OCI-LY7 (cell line): ENCODE results near the gene EPS8L3. TPM values are rescaled to one million over a fixed set of nuclear protein-coding genes. Genes with fewer than 3 reads are reported as not detected.
"Not testable (repeated sequence)": the region's sequence is repeated elsewhere in the genome, so short reads cannot be mapped to it uniquely, and the experiment has no call there.

Source experiments
- BruUV-seq: library from RNA; stranded (reverse); fragments of 400-500 nt; replicated peaks from 2 replicates; lab custom pipeline; 2021; lab: Mats Ljungman, UMichigan
- CTCF ChIA-PET: fragments of 300-600 bp; sonication (Branson Sonifier 250); formaldehyde crosslinking; loops from one replicate; lab custom pipeline; 2022; ENCODE audit warnings: antibody characterized with exemption; ENCODE audit not compliant: unreplicated experiment; lab: Charles Lee
- POLR2A ChIA-PET: fragments of 300-600 bp; sonication (Branson Sonifier 250); formaldehyde crosslinking; loops from one replicate; lab custom pipeline; 2022; ENCODE audit warnings: antibody characterized with exemption; lab: Charles Lee
- DNase-seq: peaks from one replicate; pipeline ENCODE4 v3.0.0-alpha.2; 2015; ENCODE audit warnings: low spot score
- H2AFZ ChIP-seq: fragments of 200-600 bp; sonication (generic), shearing (Covaris generic); 2 replicates; pipeline ENCODE4 v1.6.1; 2014; ENCODE audit warnings: mild to moderate bottlenecking, antibody characterized with exemption, low read length, moderate library complexity
- H3K27ac ChIP-seq: fragments of 200-600 bp; sonication (generic); 2 replicates; pipeline ENCODE4 v1.5.1; 2014; ENCODE audit warnings: mixed run types, low read depth, mild to moderate bottlenecking, moderate library complexity, low read length, inconsistent platforms; ENCODE audit not compliant: poor library complexity, severe bottlenecking
- H3K36me3 ChIP-seq: fragments of 200-600 bp; sonication (generic); 2 replicates; pipeline ENCODE4 v1.6.1; 2014; ENCODE audit warnings: mild to moderate bottlenecking, antibody characterized with exemption, low read length, moderate library complexity, mixed read lengths; ENCODE audit not compliant: insufficient read depth
- H3K4me1 ChIP-seq: fragments of 200-600 bp; sonication (generic); 2 replicates; pipeline ENCODE4 v1.5.1; 2014; ENCODE audit warnings: mild to moderate bottlenecking, low read length; ENCODE audit not compliant: insufficient read depth, poor library complexity, severe bottlenecking
- H3K4me2 ChIP-seq: fragments of 200-600 bp; sonication (generic); 2 replicates; pipeline ENCODE4 v1.6.1; 2014; ENCODE audit warnings: mild to moderate bottlenecking, low read length
- H3K4me3 ChIP-seq: fragments of 200-600 bp; sonication (generic); 2 replicates; pipeline ENCODE4 v1.5.1; 2014; ENCODE audit warnings: mild to moderate bottlenecking, low read depth, low read length; ENCODE audit not compliant: poor library complexity, severe bottlenecking
- H3K79me2 ChIP-seq: fragments of 200-600 bp; sonication (generic); 2 replicates; pipeline ENCODE4 v1.6.1; 2016; ENCODE audit warnings: low read depth, mild to moderate bottlenecking, low read length, moderate library complexity, mixed read lengths; ENCODE audit not compliant: insufficient read depth
- H3K9me2 ChIP-seq: fragments of 200-600 bp; sonication (generic); 2 replicates; pipeline ENCODE4 v1.6.1; 2016; ENCODE audit warnings: mild to moderate bottlenecking, low read length, mixed read lengths; ENCODE audit not compliant: insufficient read depth
- H3K9me3 ChIP-seq: fragments of 200-600 bp; sonication (generic); 2 replicates; pipeline ENCODE4 v1.6.1; 2014; ENCODE audit warnings: mild to moderate bottlenecking, mixed run types, low read length, mixed read lengths
- H4K20me1 ChIP-seq: fragments of 200-600 bp; sonication (generic); 2 replicates; pipeline ENCODE4 v1.6.1; 2014; ENCODE audit warnings: mild to moderate bottlenecking, antibody characterized with exemption, low read length, moderate library complexity, mixed read lengths; ENCODE audit not compliant: insufficient read depth
- EZH2phosphoT487 ChIP-seq: fragments of 200-600 bp; sonication (generic); IDR thresholded peaks from 2 replicates; pipeline ENCODE4 v1.6.1; 2018; ENCODE audit warnings: low read depth, borderline replicate concordance, mild to moderate bottlenecking, mixed run types, antibody characterized with exemption, low read length, moderate library complexity, mixed read lengths
- intact Hi-C: fragments of 100-400 bp; cut with micrococcal nuclease; formaldehyde crosslinking; loops from one replicate; pipeline ENCODE4 v1.10.0; 2022; ENCODE audit not compliant: unreplicated experiment
- total RNA-seq, 2 experiments: library from RNA; depleted of rRNA in 1 of 2; stranded (reverse); fragments of >200 nt in 1 of 2; shearing (Covaris generic) in 1 of 2; gene quantifications; 2 replicates each; pipeline ENCODE4 v1.2.3, GENCODE V29; 2014 to 2022
- TF ChIP-seq, protein P1 (sequence below): fragments of 200-600 bp; sonication (generic); conservative IDR thresholded peaks from 2 replicates; pipeline ENCODE4 v1.5.1; 2014; ENCODE audit warnings: mild to moderate bottlenecking, antibody characterized with exemption, low read length, moderate library complexity, mixed read lengths

The EPS8L3 gene
- total RNA-seq, 2 experiments from 2014 or later, result not detected

DNA sequence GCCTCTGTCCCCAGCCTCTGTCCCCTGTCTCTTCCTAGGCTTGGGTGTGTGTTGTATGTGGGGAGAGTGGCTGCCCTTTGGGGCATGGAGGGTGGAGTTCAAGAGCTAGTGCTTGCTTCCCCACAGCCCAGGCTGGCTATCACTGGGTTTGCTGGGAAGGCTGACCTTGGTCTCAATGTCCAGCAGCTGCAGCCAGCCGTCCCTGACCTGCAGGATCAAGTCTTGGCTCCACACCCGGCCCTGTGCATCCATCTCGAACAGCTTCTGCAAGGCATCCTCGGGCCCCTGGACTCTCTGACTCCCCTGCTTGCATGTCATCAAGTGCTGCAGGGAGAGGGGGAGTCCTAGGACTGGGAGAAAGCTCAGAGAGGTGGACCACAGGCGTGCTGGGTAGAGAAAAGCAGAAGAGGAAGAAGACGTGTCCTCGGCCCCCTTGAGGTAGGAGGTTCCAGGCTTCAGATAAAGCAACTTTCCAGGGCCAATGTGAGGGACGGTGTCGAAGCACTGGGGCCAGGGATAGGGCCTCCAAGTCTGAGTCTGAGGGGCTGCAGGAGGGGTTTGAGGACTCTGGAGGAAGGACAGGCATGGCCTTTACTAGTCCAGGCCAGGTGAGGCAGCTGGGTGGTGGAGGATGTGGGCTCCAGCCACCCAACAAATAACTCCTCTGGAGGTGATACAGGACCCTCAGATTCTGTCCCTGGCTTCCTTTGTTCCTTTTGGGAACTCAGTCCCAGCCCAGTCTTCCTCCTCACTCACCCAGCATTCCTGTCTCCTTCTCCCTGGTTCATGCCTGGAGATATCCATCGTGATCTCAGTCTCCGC, 4.0 kb downstream of the EPS8L3 start:
- no peak overlapping the region for H2AFZ ChIP-seq
- intact Hi-C loops, result no loop called here
- no peak overlapping the region for H3K4me2 ChIP-seq
- no peaks in the 10 kb centered on the region for H4K20me1 ChIP-seq
- no peaks in the 10 kb centered on the region for H3K9me2 ChIP-seq
- H3K9me3 ChIP-seq, result no peaks in the 10 kb centered on the region
- DNase-seq, result no peak
- no peaks in the 10 kb centered on the region for H3K4me1 ChIP-seq
- H3K27ac ChIP-seq, result no peak overlapping the region
- H3K79me2 ChIP-seq, result no peaks in the 10 kb centered on the region
- H3K36me3 ChIP-seq, result no peaks in the 10 kb centered on the region
- BruUV-seq, result no TSS peak
- POLR2A ChIA-PET, result interaction anchor here (0.6 kb wide), 1 partner anchor 121 kb away, joined by 3 read pairs; no protein-coding TSS in a partner anchor
- TF ChIP-seq, protein P1, sequence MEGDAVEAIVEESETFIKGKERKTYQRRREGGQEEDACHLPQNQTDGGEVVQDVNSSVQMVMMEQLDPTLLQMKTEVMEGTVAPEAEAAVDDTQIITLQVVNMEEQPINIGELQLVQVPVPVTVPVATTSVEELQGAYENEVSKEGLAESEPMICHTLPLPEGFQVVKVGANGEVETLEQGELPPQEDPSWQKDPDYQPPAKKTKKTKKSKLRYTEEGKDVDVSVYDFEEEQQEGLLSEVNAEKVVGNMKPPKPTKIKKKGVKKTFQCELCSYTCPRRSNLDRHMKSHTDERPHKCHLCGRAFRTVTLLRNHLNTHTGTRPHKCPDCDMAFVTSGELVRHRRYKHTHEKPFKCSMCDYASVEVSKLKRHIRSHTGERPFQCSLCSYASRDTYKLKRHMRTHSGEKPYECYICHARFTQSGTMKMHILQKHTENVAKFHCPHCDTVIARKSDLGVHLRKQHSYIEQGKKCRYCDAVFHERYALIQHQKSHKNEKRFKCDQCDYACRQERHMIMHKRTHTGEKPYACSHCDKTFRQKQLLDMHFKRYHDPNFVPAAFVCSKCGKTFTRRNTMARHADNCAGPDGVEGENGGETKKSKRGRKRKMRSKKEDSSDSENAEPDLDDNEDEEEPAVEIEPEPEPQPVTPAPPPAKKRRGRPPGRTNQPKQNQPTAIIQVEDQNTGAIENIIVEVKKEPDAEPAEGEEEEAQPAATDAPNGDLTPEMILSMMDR, result no peak
- no peak for TF ChIP-seq EZH2phosphoT487
- H3K4me3 ChIP-seq, result no peak overlapping the region
- CTCF ChIA-PET, result interaction anchor here (1.6 kb wide), 1 partner anchor 15 kb away, joined by 4 read pairs; no protein-coding TSS in a partner anchor

DNA sequence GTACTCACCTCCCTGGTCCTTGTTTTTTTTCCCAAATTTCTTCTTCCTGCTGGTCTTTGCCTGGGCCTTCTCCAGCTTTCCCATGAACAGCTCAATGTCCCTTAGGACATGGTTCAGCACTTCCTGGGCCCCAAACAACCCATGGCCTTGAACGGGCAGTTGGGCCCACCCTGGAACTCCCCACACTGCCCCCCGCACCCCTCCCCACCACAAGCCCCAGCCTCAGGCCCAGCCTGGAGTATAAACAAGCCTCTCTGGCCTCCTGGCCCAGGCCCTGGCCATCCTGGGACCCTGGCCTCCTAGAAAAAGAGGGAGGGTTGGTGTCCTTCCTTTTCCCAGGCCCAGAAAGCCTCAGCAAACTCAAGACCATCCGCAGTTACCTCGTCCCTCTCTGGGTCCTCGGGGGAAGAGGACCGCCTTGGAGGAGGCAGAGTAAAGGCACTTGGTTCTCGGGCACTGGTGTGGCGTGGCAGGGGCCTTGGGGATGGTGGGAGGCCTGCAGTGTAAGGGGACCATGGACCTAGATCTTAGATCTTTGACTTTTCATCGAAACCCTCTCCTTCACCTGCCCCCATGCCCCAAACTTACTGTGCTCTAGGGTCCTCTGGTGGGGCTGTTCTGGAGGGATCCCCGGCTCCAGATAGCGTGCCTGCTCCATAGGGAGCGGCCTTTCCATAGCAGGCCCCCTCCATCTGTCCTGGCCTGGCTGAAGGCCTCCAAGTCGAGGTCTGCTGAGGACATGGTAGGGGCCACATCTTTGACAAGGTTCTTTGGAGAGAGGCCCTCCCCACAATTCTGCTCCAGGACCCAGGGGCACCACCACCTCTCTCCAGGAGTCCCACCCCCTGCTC, 5.6 kb downstream of the EPS8L3 start:
- Histone ChIP-seq H3K9me2 (no peaks in the 10 kb centered on the region), H3K4me3 (no peak overlapping the region), H3K4me2 (no peak overlapping the region), H2AFZ (no peak overlapping the region), H3K79me2 (no peaks in the 10 kb centered on the region), H3K27ac (no peak overlapping the region), H3K4me1 (no peaks in the 10 kb centered on the region), H4K20me1 (no peaks in the 10 kb centered on the region), H3K36me3 (no peaks in the 10 kb centered on the region), H3K9me3 (no peaks in the 10 kb centered on the region)
- DNase-seq, result no peak
- intact Hi-C loops, result no loop called here
- BruUV-seq, result no TSS peak
- ChIA-PET POLR2A (no interaction called here), CTCF (no interaction called here)
- TF ChIP-seq EZH2phosphoT487, result no peak

DNA sequence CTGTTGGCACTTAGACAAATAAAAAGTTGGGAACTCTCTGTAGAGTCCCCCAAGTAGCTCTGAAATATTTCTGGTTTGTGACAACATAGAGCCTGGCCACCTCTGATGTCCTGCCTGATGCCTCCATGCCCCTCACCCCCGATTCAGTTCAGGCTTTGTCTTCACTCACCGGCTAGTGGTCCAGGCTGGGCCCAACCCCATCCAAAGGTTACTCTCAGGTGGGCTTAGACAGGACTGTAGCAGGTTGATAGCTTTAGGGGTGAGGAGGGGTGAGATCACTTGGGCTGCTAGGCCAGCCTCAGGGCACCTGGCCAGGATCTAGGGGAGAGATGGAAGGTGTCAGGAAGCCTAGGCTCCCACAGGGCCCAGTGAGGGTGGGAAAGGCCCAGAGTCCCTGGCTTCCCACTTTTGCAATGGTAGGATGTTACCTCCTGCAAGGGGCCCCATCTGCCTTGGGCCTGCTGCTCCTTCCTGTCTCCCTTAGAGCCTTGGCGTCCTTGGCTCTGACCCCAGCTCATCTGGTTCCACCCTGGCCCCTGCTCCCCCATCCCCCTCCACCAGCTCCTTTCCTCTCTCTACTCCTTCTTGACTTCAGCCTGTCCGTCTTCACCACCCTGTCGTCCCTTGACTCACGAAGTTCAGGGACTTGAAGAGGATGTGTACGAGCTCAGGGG, 6.7 kb downstream of the EPS8L3 start:
- no peaks in the 10 kb centered on the region for H3K9me2 ChIP-seq
- H4K20me1 ChIP-seq, result no peaks in the 10 kb centered on the region
- no peaks in the 10 kb centered on the region for H3K79me2 ChIP-seq
- H2AFZ ChIP-seq, result no peak overlapping the region
- no peak overlapping the region for H3K4me2 ChIP-seq
- no TSS peak for BruUV-seq
- no peak for TF ChIP-seq EZH2phosphoT487
- TF ChIP-seq, protein P1, result no peak
- no peak for DNase-seq
- no peaks in the 10 kb centered on the region for H3K9me3 ChIP-seq
- no peak overlapping the region for H3K27ac ChIP-seq
- POLR2A ChIA-PET, result interaction anchor here (0.6 kb wide), 1 partner anchor 187 kb away, joined by 3 read pairs; no protein-coding TSS in a partner anchor
- H3K4me3 ChIP-seq, result no peak overlapping the region
- H3K36me3 ChIP-seq, result no peaks in the 10 kb centered on the region
- intact Hi-C loops, result no loop called here
- CTCF ChIA-PET, result no interaction called here
- H3K4me1 ChIP-seq, result no peaks in the 10 kb centered on the region

DNA sequence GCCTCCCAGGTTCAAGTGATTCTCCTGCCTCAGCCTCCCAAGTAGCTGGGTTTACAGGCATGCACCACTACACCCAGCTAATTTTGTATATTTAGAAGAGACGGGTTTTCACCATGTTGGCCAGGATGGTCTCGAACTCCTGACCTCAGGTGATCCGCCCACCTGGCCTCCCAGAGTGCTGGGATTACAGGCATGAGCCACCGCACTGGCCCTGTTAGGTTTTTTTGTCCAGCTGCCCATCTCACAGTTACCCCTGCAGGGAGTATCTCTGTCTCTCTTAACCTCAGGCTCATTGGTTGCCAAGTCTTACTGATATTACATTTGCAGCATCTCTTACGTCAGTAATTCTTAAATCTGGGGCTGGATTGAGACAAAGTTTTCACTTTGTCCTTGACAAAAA, 7.4 kb downstream of the EPS8L3 start:
- BruUV-seq, intact Hi-C loops, H2AFZ ChIP-seq, H3K27ac ChIP-seq, H4K20me1 ChIP-seq, DNase-seq, H3K9me3 ChIP-seq, H3K4me1 ChIP-seq, CTCF ChIA-PET, H3K79me2 ChIP-seq, H3K36me3 ChIP-seq, H3K4me3 ChIP-seq, H3K9me2 ChIP-seq, H3K4me2 ChIP-seq: not testable (repeated sequence)
- POLR2A ChIA-PET, result interaction anchor here (0.6 kb wide), 1 partner anchor 186 kb away, joined by 3 read pairs; no protein-coding TSS in a partner anchor
